NCI-H2196 (cell line): ENCODE data around the gene KIAA0930.

ENCODE experiments used
- DNase-seq: peaks from one replicate; lab custom pipeline; 2025; ENCODE audit not compliant: unreplicated experiment; lab: John Stamatoyannopoulos, UW

Gene KIAA0930

GRCh38 chr22:45185718-45186514 is 54.8 kb downstream of the KIAA0930 start:
- no peak for DNase-seq

- DNase-seq: no peak
Measured at GRCh38 chr22:45183974-45184373, 56.7 kb downstream of the KIAA0930 start.

- DNase-seq: no peak
Measured at GRCh38 chr22:45181766-45182165, 58.9 kb downstream of the KIAA0930 start.

GRCh38 chr22:45181240-45181639 is 59.5 kb downstream of the KIAA0930 start:
- no peak for DNase-seq

GRCh38 chr22:45180146-45180679 is 60.5 kb downstream of the KIAA0930 start:
- DNase-seq: no peak

- DNase-seq: no peak
Measured at GRCh38 chr22:45179276-45180049, 61.2 kb downstream of the KIAA0930 start.

GRCh38 chr22:45172881-45173585 is 67.7 kb downstream of the KIAA0930 start:
- DNase-seq: no peak

GRCh38 chr22:45171830-45172229 is 68.9 kb downstream of the KIAA0930 start:
- DNase-seq: no peak

GRCh38 chr22:45169591-45170466 is 70.9 kb downstream of the KIAA0930 start:
- DNase-seq: no peak

- no peak for DNase-seq
Measured at GRCh38 chr22:45166932-45167331, 73.8 kb downstream of the KIAA0930 start.

GRCh38 chr22:45164270-45165088 is 76.2 kb downstream of the KIAA0930 start:
- DNase-seq: no peak

- peak; percentile 98 for DNase-seq
Measured at GRCh38 chr22:45163451-45164269, 77.0 kb downstream of the KIAA0930 start, which contains the start of gene NUP50. NUP50 (plus strand) TSS chr22:45163925; CDS start chr22:45168178, 4,253 bp downstream.

GRCh38 chr22:45163099-45163450 is 77.6 kb downstream of the KIAA0930 start:
- no peak for DNase-seq

GRCh38 chr22:45162531-45162930 is 78.2 kb downstream of the KIAA0930 start:
- no peak for DNase-seq

- no peak for DNase-seq
Measured at GRCh38 chr22:45159652-45160462, 80.8 kb downstream of the KIAA0930 start.

- no peak for DNase-seq
Measured at GRCh38 chr22:45157907-45158306, 82.8 kb downstream of the KIAA0930 start.

GRCh38 chr22:45155050-45155840 is 85.4 kb downstream of the KIAA0930 start:
- DNase-seq: no peak
